B cell (primary cell): Measurements from ENCODE around the gene ANK2. TPM values are rescaled to one million over a fixed set of nuclear protein-coding genes. Genes with fewer than 3 reads are reported as not detected.

Experiments
- ATAC-seq: fragments of 200-7000 bp; cut with Tn5 transposase; one replicate; pipeline ENCODE4 v1.10.0; 2021; ENCODE audit warnings: low read depth, mild to moderate bottlenecking, moderate number of reproducible peaks, moderate library complexity
- CTCF ChIA-PET: fragments of 350-600 bp; sonication (Branson Sonifier 250); formaldehyde crosslinking; loops from one replicate; lab custom pipeline; 2021; ENCODE audit warnings: antibody characterized with exemption, inconsistent platforms; lab: Charles Lee
- POLR2A ChIA-PET: fragments of 350-600 bp; sonication (Branson Sonifier 250); formaldehyde crosslinking; loops from one replicate; lab custom pipeline; 2021; ENCODE audit warnings: antibody characterized with exemption; lab: Charles Lee
- DNase-seq: peaks from one replicate; pipeline ENCODE4 v3.0.0; 2013
- H2AFZ ChIP-seq: 2 replicates; pipeline ENCODE4 v1.6.1; 2012; ENCODE audit warnings: mild to moderate bottlenecking, low read depth, low read length; ENCODE audit not compliant: insufficient read depth, poor library complexity, severe bottlenecking
- H3K27ac ChIP-seq, 2 donors: 1 replicate in 1 of 2; 2 replicates in 1 of 2; pipeline ENCODE4 v1.5.1; 2012 to 2013; ENCODE audit warnings: low read length in 2 of 2, mild to moderate bottlenecking in 2 of 2, moderate library complexity in 1 of 2
- H3K27me3 ChIP-seq, 4 experiments: fragments of 200-600 bp in 1 of 4; sonication (generic) in 1 of 4; replicated peaks in 1 of 4; 1 replicate in 2 of 4; 2 replicates in 2 of 4; pipeline versions ENCODE4 v1.6.1 to v1.7.0; 2013 to 2016; ENCODE audit warnings: low read length in 3 of 4, mild to moderate bottlenecking in 2 of 4, mixed read lengths in 1 of 4, moderate library complexity in 1 of 4; ENCODE audit not compliant: insufficient read depth in 4 of 4, control insufficient read depth in 3 of 4; ENCODE audit errors: control extremely low read depth in 1 of 4
- H3K36me3 ChIP-seq, 2 experiments: replicated peaks in 1 of 2; 1 replicate in 1 of 2; 2 replicates in 1 of 2; pipeline versions ENCODE4 v1.6.1 to v1.7.1; 2013; ENCODE audit warnings: low read length in 1 of 2; ENCODE audit not compliant: insufficient read depth in 2 of 2, control insufficient read depth in 1 of 2; ENCODE audit errors: control extremely low read depth in 1 of 2, extremely low read depth in 1 of 2
- H3K4me1 ChIP-seq, 2 donors: fragments of 200-600 bp in 1 of 2; sonication (generic) in 1 of 2; 1 replicate in 1 of 2; 2 replicates in 1 of 2; pipeline versions ENCODE4 v1.5.1 to v1.6.1; 2013 to 2017; ENCODE audit warnings: low read length in 2 of 2; ENCODE audit not compliant: control insufficient read depth in 2 of 2, insufficient read depth in 2 of 2
- H3K4me2 ChIP-seq: replicated peaks from 2 replicates; pipeline ENCODE3; 2012; ENCODE audit warnings: mild to moderate bottlenecking, low read depth, low read length; ENCODE audit not compliant: poor library complexity, severe bottlenecking
- H3K4me3 ChIP-seq, 5 experiments: fragments of 200-600 bp in 1 of 5; sonication (generic) in 1 of 5; 1 replicate in 3 of 5; 2 replicates in 2 of 5; pipeline versions ENCODE4 v1.5.1 to v1.7.0; 2011 to 2016; ENCODE audit warnings: low read length in 4 of 5, mild to moderate bottlenecking in 4 of 5, low read depth in 2 of 5, control low read depth in 1 of 5, moderate library complexity in 1 of 5; ENCODE audit not compliant: insufficient read depth in 1 of 5; ENCODE audit errors: control extremely low read depth in 1 of 5, extremely low read depth in 1 of 5
- H3K79me2 ChIP-seq: fragments of 200-600 bp; sonication (generic); one replicate; pipeline ENCODE4 v1.6.0; 2016; ENCODE audit warnings: low read length; ENCODE audit not compliant: control insufficient read depth, insufficient read depth
- H3K9ac ChIP-seq: fragments of 200-600 bp; sonication (generic); 2 replicates; pipeline ENCODE4 v1.6.1; 2017; ENCODE audit warnings: mild to moderate bottlenecking, low read length, moderate library complexity
- H3K9me3 ChIP-seq, 3 donors: one replicate each; pipeline versions ENCODE4 v1.6.1 to v1.7.1; 2013; ENCODE audit warnings: low read length in 2 of 3; ENCODE audit not compliant: control insufficient read depth in 2 of 3, insufficient read depth in 1 of 3; ENCODE audit errors: control extremely low read depth in 1 of 3
- H4K20me1 ChIP-seq: 2 replicates; pipeline ENCODE4 v1.6.0; 2012; ENCODE audit warnings: mild to moderate bottlenecking, low read length; ENCODE audit not compliant: insufficient read depth, control insufficient read depth, poor library complexity, severe bottlenecking
- H3K27ac Mint-ChIP-seq: one replicate; pipeline ENCODE4 v1.8.0; 2021; ENCODE audit warnings: mixed read lengths
- H3K27me3 Mint-ChIP-seq: one replicate; pipeline ENCODE4 v1.8.0; 2021; ENCODE audit warnings: mixed read lengths
- H3K4me1 Mint-ChIP-seq: one replicate; pipeline ENCODE4 v1.8.0; 2021; ENCODE audit warnings: mixed read lengths
- H3K4me3 Mint-ChIP-seq: one replicate; pipeline ENCODE4 v1.8.0; 2021; ENCODE audit warnings: mixed read lengths
- H3K9me3 Mint-ChIP-seq: one replicate; pipeline ENCODE4 v1.8.0; 2022; ENCODE audit warnings: mixed read lengths; ENCODE audit not compliant: insufficient read depth
- EZH2 ChIP-seq: IDR thresholded peaks from 2 replicates; pipeline ENCODE4 v1.6.1; 2012; ENCODE audit warnings: borderline replicate concordance, low read depth, mild to moderate bottlenecking, moderate library complexity, low read length; ENCODE audit not compliant: insufficient read depth, poor library complexity, severe bottlenecking
- WGBS: methylation state at CpG from one replicate; pipeline ENCODE4 v1.1.5; 2013; ENCODE audit warnings: missing lambda C conversion rate; ENCODE audit not compliant: insufficient coverage; 5-methylcytosine and 5-hydroxymethylcytosine counted together
- intact Hi-C: fragments of 100-400 bp; cut with micrococcal nuclease; formaldehyde crosslinking; loops from one replicate; pipeline ENCODE4 v1.10.0; 2022
- polyA plus RNA-seq: library from polyadenylated mRNA; depleted of rRNA; stranded (reverse); fragments of >200 nt; gene quantifications from 2 replicates; pipeline ENCODE4 v1.2.3, GENCODE V29; 2012
- total RNA-seq, 2 donors: library from RNA; stranded (reverse); fragments of 120-200 nt in 1 of 2; gene quantifications; 1 replicate in 1 of 2; 2 replicates in 1 of 2; pipeline versions ENCODE4 v1.2.3 to v1.2.4, GENCODE V29; 2013 to 2022
- TF ChIP-seq, protein P1 (sequence below): fragments of 200-600 bp; IDR thresholded peaks from one replicate; pipeline ENCODE4 v1.8.0; 2022; ENCODE audit warnings: antibody characterized with exemption, mild to moderate bottlenecking

Gene ANK2
- total and polyA plus RNA-seq, 2 donors (not counting 1 experiment from before 2014, with no cell fraction given) = 0.16 to 3.6 TPM

DNA sequence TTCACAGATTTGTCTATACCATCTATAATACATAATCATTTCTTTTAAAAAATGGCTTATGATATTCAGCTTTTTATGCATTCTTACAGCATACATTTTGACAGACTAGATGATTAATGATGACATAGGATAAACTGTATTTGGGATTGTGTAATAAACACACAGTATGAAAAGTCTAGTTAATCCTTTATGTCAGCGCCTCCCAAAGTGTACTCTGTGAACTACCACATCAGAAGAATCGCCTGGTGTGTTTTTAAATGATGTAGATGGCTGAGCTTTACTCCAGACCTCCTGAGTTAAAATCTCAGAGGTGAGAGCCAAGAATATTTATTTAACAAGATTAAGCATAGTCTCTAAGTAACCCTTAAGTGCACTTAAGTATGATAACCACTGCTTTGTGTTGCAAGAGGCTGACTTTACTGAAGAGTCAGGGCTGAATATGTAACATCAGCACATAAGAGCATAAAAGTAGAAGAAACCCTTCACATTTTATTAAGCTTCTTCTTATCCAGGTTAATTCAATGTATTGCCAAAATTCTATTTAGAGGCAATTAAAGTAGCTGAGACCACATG, 104.2 kb downstream of the ANK2 start:
- Histone ChIP-seq H3K4me2 (no peak overlapping the region), H4K20me1 (no peaks in the 10 kb centered on the region), H3K27ac (no peak overlapping the region), H3K9me3 (no peaks in the 10 kb centered on the region), H3K9ac (no peak overlapping the region), H2AFZ (no peak overlapping the region), H3K79me2 (no peaks in the 10 kb centered on the region), H3K27me3 (no peaks in the 10 kb centered on the region), H3K4me1 (no peaks in the 10 kb centered on the region), H3K36me3 (no peaks in the 10 kb centered on the region), H3K4me3 (no peak overlapping the region)
- intact Hi-C loops = no loop called here
- CTCF ChIA-PET = no interaction called here
- WGBS = no CpG with 5 or more reads among the region's 2 CpGs
- no peak for TF ChIP-seq EZH2
- TF ChIP-seq, protein P1, sequence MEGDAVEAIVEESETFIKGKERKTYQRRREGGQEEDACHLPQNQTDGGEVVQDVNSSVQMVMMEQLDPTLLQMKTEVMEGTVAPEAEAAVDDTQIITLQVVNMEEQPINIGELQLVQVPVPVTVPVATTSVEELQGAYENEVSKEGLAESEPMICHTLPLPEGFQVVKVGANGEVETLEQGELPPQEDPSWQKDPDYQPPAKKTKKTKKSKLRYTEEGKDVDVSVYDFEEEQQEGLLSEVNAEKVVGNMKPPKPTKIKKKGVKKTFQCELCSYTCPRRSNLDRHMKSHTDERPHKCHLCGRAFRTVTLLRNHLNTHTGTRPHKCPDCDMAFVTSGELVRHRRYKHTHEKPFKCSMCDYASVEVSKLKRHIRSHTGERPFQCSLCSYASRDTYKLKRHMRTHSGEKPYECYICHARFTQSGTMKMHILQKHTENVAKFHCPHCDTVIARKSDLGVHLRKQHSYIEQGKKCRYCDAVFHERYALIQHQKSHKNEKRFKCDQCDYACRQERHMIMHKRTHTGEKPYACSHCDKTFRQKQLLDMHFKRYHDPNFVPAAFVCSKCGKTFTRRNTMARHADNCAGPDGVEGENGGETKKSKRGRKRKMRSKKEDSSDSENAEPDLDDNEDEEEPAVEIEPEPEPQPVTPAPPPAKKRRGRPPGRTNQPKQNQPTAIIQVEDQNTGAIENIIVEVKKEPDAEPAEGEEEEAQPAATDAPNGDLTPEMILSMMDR = no peak
- POLR2A ChIA-PET = no interaction called here
- no peak overlapping the region for H3K4me3 Mint-ChIP-seq
- no peak for ATAC-seq
- DNase-seq = no peak
- no peaks in the 10 kb centered on the region for H3K4me1 Mint-ChIP-seq
- H3K27me3 Mint-ChIP-seq = peaks cover 3% of the 10 kb centered on the region
- H3K9me3 Mint-ChIP-seq = no peaks in the 10 kb centered on the region
- no peak overlapping the region for H3K27ac Mint-ChIP-seq

DNA sequence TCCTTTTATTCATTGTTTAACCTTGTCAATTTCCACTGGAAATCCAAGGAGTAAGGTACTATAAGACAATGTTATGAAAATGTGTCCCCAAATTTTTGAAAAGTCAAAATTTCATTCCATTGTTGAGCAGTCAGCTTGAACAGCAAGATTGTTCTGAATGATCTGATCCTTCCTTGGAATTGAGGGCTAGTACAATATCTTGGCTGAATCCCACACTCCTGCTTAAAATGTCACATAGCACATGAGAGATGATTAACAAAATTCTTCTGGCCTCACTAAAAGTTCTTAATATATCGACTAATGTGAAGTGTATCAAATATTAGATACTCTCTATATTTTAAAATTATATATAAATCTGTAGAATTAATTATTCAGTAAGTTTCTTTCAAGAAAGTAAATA, 104.8 kb downstream of the ANK2 start:
- ATAC-seq = no peak
- CTCF ChIA-PET = no interaction called here
- Histone ChIP-seq H3K4me2 (no peak overlapping the region), H3K9me3 (no peaks in the 10 kb centered on the region), H3K79me2 (no peaks in the 10 kb centered on the region), H2AFZ (no peak overlapping the region), H3K4me1 (no peaks in the 10 kb centered on the region), H3K36me3 (no peaks in the 10 kb centered on the region), H3K4me3 (no peak overlapping the region), H3K9ac (no peak overlapping the region), H4K20me1 (no peaks in the 10 kb centered on the region), H3K27ac (no peak overlapping the region), H3K27me3 (no peaks in the 10 kb centered on the region)
- whole genome bisulfite sequencing = no CpG with 5 or more reads among the region's 1 CpG
- no peak for DNase-seq
- TF ChIP-seq EZH2 = no peak
- TF ChIP-seq, protein P1 = no peak
- POLR2A ChIA-PET = no interaction called here
- peaks cover 3% of the 10 kb centered on the region for H3K27me3 Mint-ChIP-seq
- H3K4me3 Mint-ChIP-seq = no peak overlapping the region
- H3K4me1 Mint-ChIP-seq = no peaks in the 10 kb centered on the region
- no peak overlapping the region for H3K27ac Mint-ChIP-seq
- intact Hi-C loops = no loop called here
- no peaks in the 10 kb centered on the region for H3K9me3 Mint-ChIP-seq
